ENCODE data around the gene B3GNT9. TPM values are rescaled to one million over a fixed set of nuclear protein-coding genes. Genes with fewer than 3 reads are reported as not detected.

Gene B3GNT9
- total RNA-seq, 3 donors from 2014 or later = 7.8 to 13.3 (median 11.1) TPM

DNA sequence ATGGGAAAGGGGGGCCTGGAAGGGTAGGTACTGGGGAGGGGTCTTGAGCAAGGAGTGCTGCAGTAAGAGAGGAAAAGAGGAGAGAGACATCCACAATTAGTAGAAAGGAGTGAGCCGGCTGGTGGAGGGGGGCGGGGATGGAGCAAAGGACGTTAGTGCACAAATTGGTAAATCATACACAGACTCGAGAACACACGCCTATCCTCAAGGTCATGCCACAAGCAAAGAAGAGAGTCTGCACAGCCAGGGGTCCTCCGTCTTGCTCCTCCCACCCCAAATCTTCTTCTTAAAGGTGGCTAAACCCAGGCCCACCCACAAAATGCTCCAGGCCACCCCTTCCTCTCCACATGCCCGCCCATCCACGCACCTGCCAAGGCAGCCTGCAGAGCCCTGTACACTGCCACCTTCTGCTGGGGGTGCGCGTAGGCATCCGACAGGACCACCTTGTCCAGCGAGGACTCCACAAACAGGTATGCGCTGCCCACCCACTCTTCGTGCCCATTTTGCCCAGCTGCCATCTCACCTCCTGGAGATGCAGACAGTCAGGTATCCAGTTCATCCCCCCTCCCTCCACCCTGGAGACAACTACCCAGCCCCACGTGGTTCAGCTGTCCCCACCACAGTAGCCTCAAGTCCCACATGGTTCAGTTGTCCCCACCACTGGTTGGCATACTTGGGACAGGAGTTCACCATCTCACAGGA is 5.5 kb upstream of the B3GNT9 start:
- peaks cover 0 to 5% of the 10 kb centered on the region in 2 donors for H3K4me1 ChIP-seq

GRCh38 chr16:67155295-67156142 is 4.7 kb upstream of the B3GNT9 start:
- Histone ChIP-seq H3K27ac (no peak overlapping the region), H3K4me3 (peak overlapping the region in 2 of 3 donors; percentile 15 to 57), H3K36me3 (no peaks in the 10 kb centered on the region), H3K9me3 (no peaks in the 10 kb centered on the region), H3K27me3 (no peaks in the 10 kb centered on the region), H3K4me1 (peaks cover 0 to 4% of the 10 kb centered on the region in 2 donors)
- TF ChIP-seq POLR2A (IDR thresholded peaks at IDR 0.05) (no peak), POLR2AphosphoS5 (IDR thresholded peaks at IDR 0.05) (peak in 2 of 3 donors; percentile 13 to 30)
- TF ChIP-seq, protein P1, sequence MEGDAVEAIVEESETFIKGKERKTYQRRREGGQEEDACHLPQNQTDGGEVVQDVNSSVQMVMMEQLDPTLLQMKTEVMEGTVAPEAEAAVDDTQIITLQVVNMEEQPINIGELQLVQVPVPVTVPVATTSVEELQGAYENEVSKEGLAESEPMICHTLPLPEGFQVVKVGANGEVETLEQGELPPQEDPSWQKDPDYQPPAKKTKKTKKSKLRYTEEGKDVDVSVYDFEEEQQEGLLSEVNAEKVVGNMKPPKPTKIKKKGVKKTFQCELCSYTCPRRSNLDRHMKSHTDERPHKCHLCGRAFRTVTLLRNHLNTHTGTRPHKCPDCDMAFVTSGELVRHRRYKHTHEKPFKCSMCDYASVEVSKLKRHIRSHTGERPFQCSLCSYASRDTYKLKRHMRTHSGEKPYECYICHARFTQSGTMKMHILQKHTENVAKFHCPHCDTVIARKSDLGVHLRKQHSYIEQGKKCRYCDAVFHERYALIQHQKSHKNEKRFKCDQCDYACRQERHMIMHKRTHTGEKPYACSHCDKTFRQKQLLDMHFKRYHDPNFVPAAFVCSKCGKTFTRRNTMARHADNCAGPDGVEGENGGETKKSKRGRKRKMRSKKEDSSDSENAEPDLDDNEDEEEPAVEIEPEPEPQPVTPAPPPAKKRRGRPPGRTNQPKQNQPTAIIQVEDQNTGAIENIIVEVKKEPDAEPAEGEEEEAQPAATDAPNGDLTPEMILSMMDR (IDR thresholded peaks at IDR 0.05) = peak; percentile 63 to 99 (median 90)
- intact Hi-C loops (cut with DNase I; ENCODE audit: low total_unique reads) = no loop called here
- DNase-seq (ENCODE audit: low spot score in 2 of 2) = peak in 1 of 2 donors; percentile 67

More for the DNA sequence above, 5.5 kb upstream of the B3GNT9 start:
- H3K9me3 ChIP-seq = no peaks in the 10 kb centered on the region
- DNase-seq (ENCODE audit: low spot score in 2 of 2) = no peak
- no peak overlapping the region for H3K4me3 ChIP-seq
- TF ChIP-seq POLR2A (IDR thresholded peaks at IDR 0.05) = no peak
- TF ChIP-seq POLR2AphosphoS5 (IDR thresholded peaks at IDR 0.05) = no peak
- TF ChIP-seq, protein P1 (IDR thresholded peaks at IDR 0.05) = no peak
- no peaks in the 10 kb centered on the region for H3K36me3 ChIP-seq
- intact Hi-C loops (cut with DNase I; ENCODE audit: low total_unique reads) = no loop called here
- no peak overlapping the region for H3K27ac ChIP-seq
- no peaks in the 10 kb centered on the region for H3K27me3 ChIP-seq

- TF ChIP-seq POLR2A (IDR thresholded peaks at IDR 0.05) = no peak
- TF ChIP-seq POLR2AphosphoS5 (IDR thresholded peaks at IDR 0.05) = no peak
- TF ChIP-seq, protein P1 (IDR thresholded peaks at IDR 0.05) = no peak
- DNase-seq (ENCODE audit: low spot score in 2 of 2) = no peak
- intact Hi-C loops (cut with DNase I; ENCODE audit: low total_unique reads) = no loop called here
- Histone ChIP-seq H3K9me3 (no peaks in the 10 kb centered on the region), H3K4me1 (peaks cover 0 to 9% of the 10 kb centered on the region in 2 donors), H3K27me3 (no peaks in the 10 kb centered on the region), H3K27ac (no peak overlapping the region), H3K4me3 (peak overlapping the region in 2 of 3 donors; percentile 15 to 57), H3K36me3 (no peaks in the 10 kb centered on the region)
These were observed 3.9 kb upstream of the B3GNT9 start for GRCh38 chr16:67154578-67155294.

GRCh38 chr16:67151431-67152097 is 766 bp upstream of the B3GNT9 start:
- peak overlapping the region in 2 of 3 donors; percentile 69 to 94 for H3K4me3 ChIP-seq
- H3K4me1 ChIP-seq = peaks cover 0 to 9% of the 10 kb centered on the region in 2 donors
- TF ChIP-seq POLR2AphosphoS5 (IDR thresholded peaks at IDR 0.05) (no peak), POLR2A (IDR thresholded peaks at IDR 0.05) (no peak)
- TF ChIP-seq, protein P1 (IDR thresholded peaks at IDR 0.05) = no peak
- H3K27ac ChIP-seq = peak overlapping the region; percentile 77 to 81
- no peak for DNase-seq (ENCODE audit: low spot score in 2 of 2)
- no peaks in the 10 kb centered on the region for H3K27me3 ChIP-seq
- intact Hi-C loops (cut with DNase I; ENCODE audit: low total_unique reads) = no loop called here
- H3K36me3 ChIP-seq = no peaks in the 10 kb centered on the region
- no peaks in the 10 kb centered on the region for H3K9me3 ChIP-seq

Measured in breast epithelium (tissue), 4 donors.